IMR-90 (cell line): ENCODE results near the gene TMEM63C. TPM values are rescaled to one million over a fixed set of nuclear protein-coding genes. Genes with fewer than 3 reads are reported as not detected.

Source experiments
- ATAC-seq: fragments of 200-7000 bp; cut with Tn5 transposase; 2 replicates; pipeline ENCODE4 v1.9.1; 2020; ENCODE audit warnings: low read depth, mild to moderate bottlenecking, moderate library complexity
- BruUV-seq: library from RNA; stranded (reverse); fragments of 400-500 nt; replicated peaks from 2 replicates; lab custom pipeline; 2021; lab: Mats Ljungman, UMichigan
- CTCF ChIA-PET: fragments of 300-600 bp; formaldehyde crosslinking; extraction: SDS; loops from one replicate; lab custom pipeline; 2021; ENCODE audit warnings: antibody characterized with exemption; lab: Yijun Ruan, JAX
- POLR2A ChIA-PET: fragments of 300-600 bp; sonication (Branson Sonifier 250); formaldehyde crosslinking; loops from one replicate; lab custom pipeline; 2022; ENCODE audit warnings: antibody characterized with exemption; ENCODE audit not compliant: unreplicated experiment; lab: Charles Lee
- DNase-seq: peaks from one replicate; pipeline ENCODE4 v3.0.0; 2013
- H2AFZ ChIP-seq: replicated peaks from 2 replicates; pipeline ENCODE3; 2013; ENCODE audit warnings: low read length, mild to moderate bottlenecking; ENCODE audit not compliant: poor library complexity
- H2AK5ac ChIP-seq: 2 replicates; pipeline ENCODE4 v1.6.1; 2013; ENCODE audit warnings: low read depth, low read length, inconsistent platforms
- H2AK9ac ChIP-seq: replicated peaks from 2 replicates; pipeline ENCODE3; 2013; ENCODE audit warnings: mild to moderate bottlenecking, low read depth, low read length, moderate library complexity; ENCODE audit not compliant: poor library complexity
- H2BK120ac ChIP-seq: 2 replicates; pipeline ENCODE4 v1.6.1; 2013; ENCODE audit warnings: low read depth, low read length, inconsistent platforms
- H2BK15ac ChIP-seq: 3 replicates; pipeline ENCODE4 v1.6.1; 2013; ENCODE audit warnings: low read depth, low read length, inconsistent platforms
- H2BK20ac ChIP-seq: 2 replicates; pipeline ENCODE4 v1.6.1; 2013; ENCODE audit warnings: low read depth, mild to moderate bottlenecking, inconsistent platforms, low read length, moderate library complexity
- H2BK5ac ChIP-seq: 2 replicates; pipeline ENCODE4 v1.6.1; 2013; ENCODE audit warnings: mild to moderate bottlenecking, low read depth, low read length, inconsistent platforms; ENCODE audit not compliant: poor library complexity, severe bottlenecking
- H3K14ac ChIP-seq: replicated peaks from 2 replicates; pipeline ENCODE4 v1.6.1; 2013; ENCODE audit warnings: low read depth, low read length, inconsistent platforms
- H3K18ac ChIP-seq: 2 replicates; pipeline ENCODE4 v1.6.1; 2013; ENCODE audit warnings: low read depth, low read length, control low read depth
- H3K23ac ChIP-seq: 2 replicates; pipeline ENCODE4 v1.6.1; 2013; ENCODE audit warnings: low read depth, low read length, inconsistent platforms
- H3K27ac ChIP-seq: 2 replicates; pipeline ENCODE4 v1.5.1; 2013; ENCODE audit warnings: mild to moderate bottlenecking, control low read depth, low read length; ENCODE audit not compliant: insufficient read depth
- H3K27me3 ChIP-seq: 2 replicates; pipeline ENCODE4 v1.6.1; 2013; ENCODE audit warnings: low read length; ENCODE audit not compliant: control insufficient read depth, insufficient read depth
- H3K36me3 ChIP-seq: 2 replicates; pipeline ENCODE4 v1.6.1; 2013; ENCODE audit warnings: low read length, mixed read lengths; ENCODE audit not compliant: control insufficient read depth, insufficient read depth
- H3K4ac ChIP-seq: 2 replicates; pipeline ENCODE4 v1.6.1; 2013; ENCODE audit warnings: low read depth, low read length, inconsistent platforms
- H3K4me1 ChIP-seq: 2 replicates; pipeline ENCODE4 v1.6.1; 2013; ENCODE audit warnings: low read length, mixed read lengths; ENCODE audit not compliant: control insufficient read depth, insufficient read depth
- H3K4me2 ChIP-seq: 2 replicates; pipeline ENCODE4 v1.6.1; 2013; ENCODE audit warnings: low read depth, mild to moderate bottlenecking, control low read depth, low read length, moderate library complexity
- H3K4me3 ChIP-seq: 2 replicates; pipeline ENCODE4 v1.5.1; 2013; ENCODE audit warnings: low read depth, mild to moderate bottlenecking, control low read depth, low read length, moderate library complexity; ENCODE audit not compliant: insufficient read depth
- H3K56ac ChIP-seq: 2 replicates; pipeline ENCODE4 v1.6.1; 2013; ENCODE audit warnings: low read length, inconsistent platforms; ENCODE audit not compliant: insufficient read depth; ENCODE audit errors: extremely low read depth
- H3K79me1 ChIP-seq, 2 experiments: 2 replicates each; pipeline ENCODE4 v1.6.1; 2013; ENCODE audit warnings: low read length in 2 of 2, inconsistent platforms in 1 of 2, low read depth in 1 of 2
- H3K9ac ChIP-seq: 2 replicates; pipeline ENCODE4 v1.6.1; 2013; ENCODE audit warnings: low read depth, low read length, control low read depth
- H3K9me1 ChIP-seq: 2 replicates; pipeline ENCODE4 v1.6.1; 2013; ENCODE audit warnings: low read length, inconsistent platforms; ENCODE audit not compliant: insufficient read depth
- H3K9me3 ChIP-seq: 2 replicates; pipeline ENCODE4 v1.6.1; 2013; ENCODE audit warnings: low read length; ENCODE audit not compliant: control insufficient read depth, insufficient read depth
- H4K20me1 ChIP-seq: 2 replicates; pipeline ENCODE4 v1.6.1; 2013; ENCODE audit warnings: low read length, inconsistent platforms; ENCODE audit not compliant: insufficient read depth
- H4K5ac ChIP-seq: 2 replicates; pipeline ENCODE4 v1.6.1; 2013; ENCODE audit warnings: mild to moderate bottlenecking, low read depth, low read length, control low read depth
- H4K8ac ChIP-seq, 2 experiments: 2 replicates each; pipeline ENCODE4 v1.6.1; 2013; ENCODE audit warnings: low read depth in 2 of 2, low read length in 2 of 2, control low read depth in 1 of 2, inconsistent platforms in 1 of 2
- H4K91ac ChIP-seq: 2 replicates; pipeline ENCODE4 v1.6.1; 2013; ENCODE audit warnings: low read depth, low read length, inconsistent platforms; ENCODE audit not compliant: insufficient read depth
- BHLHE40 ChIP-seq: fragments of 150-350 bp; IDR thresholded peaks from 2 replicates; pipeline ENCODE4 v1.6.1; 2016; ENCODE audit warnings: mild to moderate bottlenecking, low read depth, low read length
- CEBPB ChIP-seq: IDR thresholded peaks from 2 replicates; pipeline ENCODE4 v1.6.1; 2012; ENCODE audit warnings: low read depth, low read length, improper control_type of control experiment
- CHD1 ChIP-seq: IDR thresholded peaks from 2 replicates; pipeline ENCODE4 v1.6.1; 2012; ENCODE audit warnings: low read depth, low read length, improper control_type of control experiment
- CTCF ChIP-seq: conservative IDR thresholded peaks from 2 replicates; pipeline ENCODE4 v1.5.1; 2012; ENCODE audit warnings: mild to moderate bottlenecking, low read depth, low read length, improper control_type of control experiment
- ELK1 ChIP-seq: fragments of 150-350 bp; IDR thresholded peaks from 2 replicates; pipeline ENCODE4 v1.6.1; 2016; ENCODE audit warnings: low read depth, mild to moderate bottlenecking, low read length, moderate library complexity, borderline replicate concordance
- FOS ChIP-seq: fragments of 150-350 bp; IDR thresholded peaks from 2 replicates; pipeline ENCODE4 v1.6.1; 2016; ENCODE audit warnings: low read depth, low read length
- MAFK ChIP-seq: IDR thresholded peaks from 2 replicates; pipeline ENCODE4 v1.6.1; 2012; ENCODE audit warnings: low read depth, low read length, improper control_type of control experiment
- MAZ ChIP-seq: IDR thresholded peaks from 2 replicates; pipeline ENCODE4 v1.6.1; 2012; ENCODE audit warnings: low read depth, mild to moderate bottlenecking, low read length, improper control_type of control experiment, moderate library complexity, borderline replicate concordance
- MXI1 ChIP-seq: IDR thresholded peaks from 2 replicates; pipeline ENCODE4 v1.6.1; 2012; ENCODE audit warnings: low read depth, mild to moderate bottlenecking, low read length, moderate library complexity, borderline replicate concordance
- NFE2L2 ChIP-seq: fragments of 150-350 bp; IDR thresholded peaks from 2 replicates; pipeline ENCODE4 v1.6.1; 2016; ENCODE audit warnings: low read depth, mild to moderate bottlenecking, low read length
- POLR2A ChIP-seq: IDR thresholded peaks from 2 replicates; pipeline ENCODE4 v1.6.1; 2012; ENCODE audit warnings: mild to moderate bottlenecking, low read depth, low read length
- RAD21 ChIP-seq: IDR thresholded peaks from 2 replicates; pipeline ENCODE4 v1.6.1; 2012; ENCODE audit warnings: low read length, improper control_type of control experiment
- RCOR1 ChIP-seq: IDR thresholded peaks from 2 replicates; pipeline ENCODE4 v1.6.1; 2012; ENCODE audit warnings: mild to moderate bottlenecking, low read length, improper control_type of control experiment; ENCODE audit not compliant: insufficient replicate concordance
- RFX5 ChIP-seq: IDR thresholded peaks from 2 replicates; pipeline ENCODE4 v1.8.0; 2012; ENCODE audit warnings: low read depth, mild to moderate bottlenecking, low read length, moderate library complexity
- SMC3 ChIP-seq: fragments of 150-350 bp; IDR thresholded peaks from 2 replicates; pipeline ENCODE4 v1.6.1; 2016; ENCODE audit warnings: low read depth, mild to moderate bottlenecking, antibody characterized with exemption, low read length, moderate library complexity
- USF2 ChIP-seq: fragments of 150-350 bp; IDR thresholded peaks from 2 replicates; pipeline ENCODE4 v1.6.1; 2017; ENCODE audit warnings: mild to moderate bottlenecking, antibody characterized with exemption, low read length, low read depth
- WGBS, 2 experiments: methylation state at CpG; one replicate each; pipeline versions ENCODE4 v1.1.5 to v1.1.7; 2013; ENCODE audit warnings: missing lambda C conversion rate in 2 of 2; ENCODE audit not compliant: insufficient read length in 1 of 2; ENCODE audit errors: extremely low coverage in 2 of 2; 5-methylcytosine and 5-hydroxymethylcytosine counted together
- dilution Hi-C: fragments of 300-500 bp; cut with HindIII; formaldehyde crosslinking; loops from one replicate; pipeline ENCODE4 v1.14.3; 2018; ENCODE audit warnings: low sequenced_read_pairs; ENCODE audit not compliant: unreplicated experiment
- in situ Hi-C: fragments of 300-500 bp; cut with MboI; formaldehyde crosslinking; loops from 3 replicates; pipeline ENCODE4 v1.14.3; 2019; ENCODE audit warnings: low sequenced_read_pairs, inconsistent platforms, mixed read lengths
- intact Hi-C: fragments of 100-400 bp; cut with micrococcal nuclease; formaldehyde crosslinking; loops from 2 replicates; pipeline ENCODE4 v1.10.0; 2022
- polyA plus RNA-seq, 3 experiments: library from polyadenylated mRNA; depleted of rRNA; stranded (reverse); fragments of >200 nt; gene quantifications; 2 replicates each; pipeline ENCODE4 v1.2.3, GENCODE V29; 2012; ENCODE audit warnings: low replicate concordance in 1 of 3
- total RNA-seq: library from RNA; depleted of rRNA; stranded (reverse); fragments of >200 nt; gene quantifications from 2 replicates; pipeline ENCODE4 v1.2.3, GENCODE V29; 2012

The TMEM63C gene
- total and polyA plus RNA-seq, 2 of the 4 experiments (the other 2 are of a cell fraction) = under 0.01 TPM; not detected in 1

GRCh38 chr14:77275601-77276017 lies 94.0 kb downstream of the TMEM63C start:
- Histone ChIP-seq H3K27ac (no peak overlapping the region), H2BK20ac (no peak overlapping the region), H3K18ac (no peak overlapping the region), H3K4me2 (no peak overlapping the region), H3K4me3 (no peak overlapping the region), H2BK15ac (no peak overlapping the region), H3K9me1 (no peaks in the 10 kb centered on the region), H2AK9ac (no peak overlapping the region), H3K27me3 (peaks cover 12% of the 10 kb centered on the region), H2BK120ac (no peak overlapping the region), H4K20me1 (no peaks in the 10 kb centered on the region), H2AK5ac (no peak overlapping the region), H3K14ac (no peak overlapping the region), H3K9me3 (no peaks in the 10 kb centered on the region), H3K4ac (no peak overlapping the region), H3K79me1 (no peaks in the 10 kb centered on the region), H4K91ac (no peak overlapping the region), H2BK5ac (no peak overlapping the region), H3K9ac (no peak overlapping the region), H3K23ac (no peak overlapping the region), H3K36me3 (peaks cover 10% of the 10 kb centered on the region; the same call in 1 of the 2 replicates), H4K8ac (no peak overlapping the region), H4K5ac (no peak overlapping the region), H3K56ac (no peak overlapping the region), H3K4me1 (no peaks in the 10 kb centered on the region), H2AFZ (no peak overlapping the region)
- in situ Hi-C loops (no loop called here), intact Hi-C loops (no loop called here), dilution Hi-C loops (no loop called here)
- ATAC-seq (no peak), DNase-seq (no peak)
- WGBS, 2 experiments = no CpG with 5 or more reads among the region's 8 CpGs
- ChIA-PET POLR2A (no interaction called here), CTCF (no interaction called here)
- BruUV-seq = no TSS peak
- TF ChIP-seq ELK1 (no peak), CHD1 (no peak), MAZ (no peak), MAFK (no peak), CEBPB (no peak), RAD21 (no peak), CTCF (no peak), MXI1 (no peak), SMC3 (no peak), NFE2L2 (no peak), BHLHE40 (no peak), RCOR1 (no peak), USF2 (no peak), POLR2A (no peak), RFX5 (no peak), FOS (no peak)
